Ammon's horn (tissue), 1 donor: ENCODE data around the gene AP1M1.

Experiments
- DNase-seq: peaks from one replicate; pipeline ENCODE4 v3.0.0-alpha.2; 2016; ENCODE audit warnings: low spot score

AP1M1 gene

DNA sequence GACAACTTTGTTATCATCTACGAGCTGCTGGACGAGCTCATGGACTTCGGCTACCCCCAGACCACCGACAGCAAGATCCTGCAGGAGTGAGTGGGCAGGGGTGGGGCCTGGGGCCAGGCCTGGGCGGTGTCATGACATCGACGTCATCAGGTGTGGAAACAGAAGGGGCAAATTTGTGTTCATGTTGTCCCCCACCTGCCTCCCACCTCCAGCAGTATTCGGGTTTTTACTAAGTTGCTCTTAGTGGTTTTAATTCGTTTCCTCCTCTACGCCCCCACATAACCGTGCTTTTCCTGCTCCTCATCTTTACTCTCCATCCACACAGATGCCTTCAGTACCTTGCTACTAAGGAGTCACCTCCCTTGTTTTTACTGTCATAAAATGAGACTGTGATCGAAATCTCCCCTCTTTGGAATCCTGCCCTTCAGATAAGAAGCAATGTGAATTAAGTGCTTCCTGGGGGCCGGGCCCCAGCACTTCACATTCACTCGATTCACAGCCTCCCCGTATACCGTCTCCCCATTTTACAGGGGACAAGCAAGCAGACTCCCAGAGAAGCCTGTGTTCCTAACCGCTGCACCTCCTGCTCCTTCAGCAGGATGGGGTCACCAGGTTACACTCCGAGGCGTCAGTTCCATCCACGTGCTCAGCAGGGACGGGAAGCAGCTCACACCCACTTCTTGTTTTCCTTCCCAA, 10.5 kb downstream of the AP1M1 start:
- DNase-seq = no peak

DNA sequence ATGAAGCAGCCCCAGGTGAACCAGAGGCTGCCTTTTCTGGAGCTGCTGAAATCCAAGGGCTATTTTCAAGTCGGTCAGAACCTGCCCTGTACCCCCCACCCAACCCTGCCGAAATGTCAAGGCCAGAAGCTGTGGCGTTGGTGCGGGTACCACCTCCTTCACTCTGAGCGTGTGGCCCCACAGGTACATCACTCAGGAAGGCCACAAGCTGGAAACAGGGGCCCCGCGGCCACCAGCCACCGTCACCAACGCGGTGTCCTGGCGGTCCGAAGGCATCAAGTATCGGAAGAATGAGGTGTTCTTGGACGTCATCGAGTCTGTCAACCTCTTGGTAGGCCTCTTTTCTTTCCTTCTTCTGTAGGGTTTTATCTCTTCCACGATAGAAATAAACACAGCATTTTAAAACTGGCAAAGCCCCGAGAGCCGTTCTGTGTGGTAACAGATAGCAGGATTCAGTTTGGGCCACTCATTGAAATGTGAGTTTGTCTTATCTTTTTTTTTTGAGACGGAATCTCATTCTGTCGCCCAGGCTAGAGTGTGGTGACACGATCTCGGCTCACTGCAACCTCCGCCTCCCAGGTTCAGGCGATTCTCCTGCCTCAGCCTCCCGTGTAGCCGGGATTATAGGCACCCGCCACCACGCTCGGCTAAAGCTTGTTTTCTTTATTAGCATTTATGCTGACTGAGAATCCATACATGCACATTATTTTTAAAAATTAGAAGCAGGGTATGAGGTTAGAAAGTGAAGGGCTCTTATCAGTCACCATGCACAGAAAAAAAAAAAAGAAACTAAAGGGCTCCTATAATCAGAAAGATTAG, 11.3 kb downstream of the AP1M1 start:
- no peak for DNase-seq

DNA sequence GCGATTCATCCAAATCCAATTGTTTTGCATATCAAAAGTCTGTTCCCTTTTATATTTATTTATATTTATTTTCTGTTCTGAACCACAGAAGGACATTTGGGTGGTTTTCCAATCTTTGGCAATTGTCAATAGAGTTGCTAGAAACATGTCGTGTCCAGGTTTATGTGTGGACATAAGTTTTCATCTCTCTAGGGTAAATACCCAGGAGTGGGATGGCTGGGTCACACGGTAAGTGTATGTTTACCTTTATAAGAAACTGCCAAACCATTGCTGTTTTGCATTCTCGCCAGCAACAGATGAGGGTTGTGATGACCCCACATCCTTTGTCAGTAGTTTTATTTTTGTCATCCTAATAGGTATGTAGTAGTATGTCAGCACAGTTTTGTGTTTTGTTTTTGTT, 12.5 kb downstream of the AP1M1 start:
- DNase-seq = no peak

DNA sequence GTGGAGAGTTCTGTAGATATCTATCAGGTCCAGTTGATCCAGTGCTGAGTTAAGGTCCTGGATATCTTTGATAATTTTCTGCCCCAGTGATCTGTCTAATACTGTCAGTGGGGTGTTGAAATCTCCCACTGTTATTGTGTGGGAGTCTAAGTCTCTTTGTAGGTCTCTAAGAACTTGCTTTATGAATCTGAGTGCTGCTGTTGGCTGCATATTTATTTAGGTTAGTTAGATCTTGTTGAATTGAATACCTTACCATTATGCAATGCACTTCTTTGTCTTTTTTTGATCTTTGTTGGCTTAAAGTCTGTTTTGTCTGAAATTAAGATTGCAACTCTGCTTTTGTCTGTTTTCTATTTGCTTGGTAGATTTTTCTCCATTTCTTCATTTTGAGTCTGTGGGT, 15.4 kb downstream of the AP1M1 start:
- DNase-seq = no peak

DNA sequence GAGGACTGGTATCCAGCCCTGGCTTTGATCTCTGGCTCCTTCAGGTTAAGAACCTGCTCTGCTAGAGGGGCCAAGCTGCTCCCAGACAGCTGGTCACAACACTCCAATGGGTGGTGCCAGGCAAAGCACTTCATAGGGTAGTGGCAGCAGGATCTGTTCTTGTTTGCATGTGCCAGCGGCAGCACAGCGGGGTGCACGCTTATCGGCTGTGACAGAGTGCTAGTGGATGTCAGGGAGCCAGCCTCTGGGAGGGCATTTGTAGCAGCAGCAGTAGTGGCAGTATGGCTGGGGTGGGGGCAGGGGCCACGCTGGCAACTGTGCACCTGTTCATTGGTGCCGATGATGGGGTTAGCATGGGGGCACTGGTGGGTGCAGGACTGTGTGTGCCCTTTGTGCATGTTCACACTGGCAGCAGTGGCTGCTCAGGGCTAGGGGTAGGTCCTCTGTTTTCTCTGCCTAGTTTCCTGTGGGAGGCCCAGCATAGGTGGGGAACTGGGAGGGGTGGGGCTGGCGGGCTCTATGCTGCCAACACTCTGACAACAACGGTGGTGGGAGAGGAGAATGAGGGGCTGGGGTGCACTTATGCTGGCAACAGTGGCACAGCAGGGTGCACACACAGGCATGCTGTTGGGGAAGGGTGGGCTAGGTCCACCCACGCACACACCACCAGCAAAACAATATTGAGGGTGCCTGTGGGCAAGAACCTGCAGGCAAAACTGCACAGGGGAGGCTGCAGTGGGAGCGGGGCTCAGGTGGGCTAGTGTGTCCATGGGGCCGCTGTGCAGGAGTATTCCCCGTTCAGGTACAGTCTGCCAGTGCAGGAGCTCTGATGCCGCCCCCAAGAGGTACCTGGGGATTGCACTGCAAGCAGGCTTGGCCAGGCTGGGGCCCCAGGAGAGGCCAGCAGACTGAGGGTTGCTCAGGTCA, 19.3 kb downstream of the AP1M1 start:
- no peak for DNase-seq

DNA sequence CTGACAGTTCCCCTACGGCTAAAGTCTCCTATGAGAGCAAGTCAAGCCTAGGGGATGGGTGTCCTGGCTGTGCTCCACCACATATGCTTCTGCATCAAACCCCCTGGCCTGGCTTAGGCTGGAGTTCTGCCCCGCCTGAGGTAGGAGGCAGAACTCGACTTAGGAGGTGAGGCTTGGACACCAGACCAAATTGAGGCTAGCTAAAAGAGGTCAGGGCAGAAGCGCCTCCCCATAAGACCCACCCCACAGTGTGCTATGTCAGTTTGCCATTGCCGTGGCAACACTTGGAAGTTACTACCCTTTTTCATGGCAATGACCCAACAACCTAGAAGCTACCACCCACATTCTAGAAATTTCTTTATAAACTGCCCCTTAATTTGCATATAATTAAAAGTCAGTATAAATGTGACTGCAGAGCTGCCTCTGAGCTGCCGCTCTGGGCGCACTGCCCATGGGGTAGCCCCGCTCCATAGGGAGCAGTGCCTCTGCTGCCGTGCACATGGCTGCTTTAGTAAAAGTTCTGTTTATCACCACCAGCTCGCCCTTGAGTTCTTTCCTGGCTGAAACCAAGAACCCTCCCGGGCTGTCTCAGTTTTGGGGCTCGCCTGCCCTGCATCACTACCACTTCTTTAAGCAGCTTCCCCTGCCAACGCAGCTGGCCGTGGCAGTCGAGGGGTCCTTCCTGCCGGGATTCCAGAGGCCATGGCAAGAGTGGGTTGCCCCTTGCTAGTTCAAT, 20.2 kb downstream of the AP1M1 start:
- no peak for DNase-seq

DNA sequence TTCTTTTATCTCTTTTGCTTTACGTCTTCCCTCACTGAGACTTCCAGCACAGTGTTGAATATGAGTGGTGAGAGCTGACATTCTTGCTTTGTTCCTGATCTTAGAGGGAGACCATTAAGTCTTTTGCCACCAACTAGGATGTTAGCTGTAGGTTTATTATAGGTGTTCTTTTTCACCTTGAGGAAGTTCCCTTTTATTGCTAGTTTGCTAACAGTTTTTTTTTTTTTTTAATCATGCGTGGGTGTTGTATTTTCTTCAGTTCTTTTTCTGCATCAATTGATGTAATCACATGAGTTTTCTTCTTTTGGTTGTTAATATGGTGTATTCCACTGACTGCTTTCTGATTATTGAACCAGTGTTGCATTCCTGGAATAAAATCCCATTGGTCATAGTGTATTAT, 21.1 kb downstream of the AP1M1 start:
- no peak for DNase-seq

DNA sequence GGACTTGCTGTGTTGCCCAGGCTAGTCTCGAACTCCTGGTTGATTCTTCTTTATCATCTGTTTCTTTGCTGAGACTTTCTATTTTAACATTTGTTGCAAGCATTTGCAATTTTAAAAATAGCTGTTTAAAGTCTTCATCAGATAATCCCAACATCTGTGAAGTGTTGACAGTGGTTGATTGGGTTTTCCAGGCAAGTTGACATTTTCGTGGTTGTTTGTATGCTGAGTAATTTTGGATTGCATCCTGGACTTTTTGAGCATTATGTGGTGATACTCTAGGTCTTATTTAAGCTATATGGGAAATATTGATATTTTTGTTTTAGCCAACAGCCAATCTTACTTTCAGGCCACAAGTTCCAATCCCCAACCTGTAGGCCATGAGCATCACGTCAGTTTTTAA, 25.1 kb downstream of the AP1M1 start:
- no peak for DNase-seq

DNA sequence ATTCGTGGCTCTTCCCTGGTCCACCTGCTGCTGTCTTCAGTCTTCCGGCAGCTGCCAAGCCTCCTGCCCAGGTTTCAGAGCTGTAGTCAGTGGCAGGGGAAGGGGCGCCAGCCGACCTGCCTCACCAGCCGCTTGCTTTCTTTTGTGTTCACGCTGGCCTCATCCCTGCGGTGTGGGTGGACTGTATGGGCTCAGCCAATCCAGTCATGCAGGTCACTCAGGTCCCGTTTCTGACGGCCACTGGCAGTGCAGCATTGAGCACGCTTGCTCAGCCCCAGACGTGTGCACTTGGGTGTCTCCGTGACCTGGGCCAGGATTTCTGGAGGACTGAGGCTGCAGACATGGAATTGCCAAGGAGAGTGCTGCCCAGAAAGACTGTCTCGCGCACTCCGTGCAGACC, 26.0 kb downstream of the AP1M1 start:
- DNase-seq = no peak

DNA sequence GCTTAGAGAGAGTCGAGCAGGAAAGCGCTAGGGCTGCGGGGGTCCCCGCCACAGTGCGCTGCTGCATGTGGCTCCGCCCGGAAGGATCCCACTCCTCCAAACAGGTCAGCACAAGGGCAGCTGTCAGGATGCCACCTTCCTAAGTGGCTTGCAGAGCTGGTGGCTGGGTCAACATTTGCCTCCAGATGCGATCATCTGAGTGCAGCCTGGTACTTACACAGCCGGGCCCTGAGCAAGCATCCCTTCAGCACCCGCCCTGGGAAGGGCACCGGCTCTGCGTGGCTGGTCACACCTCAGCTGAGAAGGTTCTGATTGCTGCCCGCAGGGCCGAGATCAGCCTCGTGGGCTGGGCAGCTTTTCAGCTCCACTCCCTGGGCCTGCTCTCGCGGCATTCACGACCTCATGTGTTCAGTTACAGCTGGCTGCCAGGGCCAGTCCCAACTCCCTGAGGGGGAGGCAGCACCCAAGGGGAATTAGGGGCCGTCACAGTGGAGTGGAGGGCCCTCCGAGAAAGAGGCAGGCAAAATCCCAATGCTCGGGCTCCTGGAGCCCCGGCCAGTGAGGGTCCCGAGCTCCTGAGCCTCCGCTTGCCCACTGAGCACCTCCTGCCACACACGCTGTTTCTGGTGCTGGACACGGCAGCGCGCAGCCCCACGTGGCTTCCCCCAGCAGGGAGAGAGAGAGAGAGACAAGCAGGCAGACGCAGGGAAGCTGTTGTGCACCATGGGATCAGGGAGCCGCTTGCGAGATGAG, 26.8 kb downstream of the AP1M1 start:
- no peak for DNase-seq

DNA sequence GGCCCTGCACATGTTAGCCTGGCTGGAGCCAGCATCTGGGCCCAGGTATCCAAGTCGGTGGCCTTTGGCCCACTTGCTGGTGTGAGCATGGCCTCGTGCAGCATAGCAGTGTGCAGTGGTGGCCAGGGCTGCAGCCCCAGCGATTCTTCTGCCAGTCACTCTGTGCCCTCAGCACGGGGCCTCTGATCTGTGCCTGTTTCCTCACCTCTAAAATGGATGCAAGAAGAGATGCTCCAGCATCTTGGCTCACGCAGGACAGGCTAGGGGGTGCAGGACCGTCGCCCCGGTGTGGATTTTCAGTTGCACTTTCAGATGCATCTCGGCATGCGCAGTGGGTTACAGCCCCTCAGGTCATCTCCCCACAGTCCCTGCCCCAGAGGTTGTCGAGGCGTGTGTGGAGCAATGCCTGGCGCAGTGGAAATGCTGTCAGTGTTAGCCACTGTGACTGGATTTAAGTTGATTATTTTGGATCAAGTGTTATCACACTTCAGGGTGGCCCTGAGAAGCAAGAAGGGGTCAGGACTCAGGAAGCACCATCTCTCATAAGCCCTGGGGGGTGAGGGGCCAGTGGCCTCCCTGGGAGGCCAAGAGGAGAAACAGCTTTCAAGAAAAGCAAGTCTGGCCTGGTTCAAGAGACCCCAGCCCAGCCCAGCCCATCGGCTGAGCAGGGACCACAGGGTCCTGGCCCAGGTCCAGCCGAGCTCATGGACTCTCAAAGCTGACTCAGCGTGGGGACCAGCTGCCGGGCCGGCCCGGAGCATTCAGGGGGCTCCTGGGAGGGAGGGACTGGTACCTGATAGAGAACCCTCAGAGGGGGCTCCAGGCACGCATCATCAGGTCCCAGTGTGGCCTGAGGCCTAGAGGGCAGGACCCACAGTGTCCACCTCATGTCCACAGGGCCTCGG, 27.8 kb downstream of the AP1M1 start:
- no peak for DNase-seq

DNA sequence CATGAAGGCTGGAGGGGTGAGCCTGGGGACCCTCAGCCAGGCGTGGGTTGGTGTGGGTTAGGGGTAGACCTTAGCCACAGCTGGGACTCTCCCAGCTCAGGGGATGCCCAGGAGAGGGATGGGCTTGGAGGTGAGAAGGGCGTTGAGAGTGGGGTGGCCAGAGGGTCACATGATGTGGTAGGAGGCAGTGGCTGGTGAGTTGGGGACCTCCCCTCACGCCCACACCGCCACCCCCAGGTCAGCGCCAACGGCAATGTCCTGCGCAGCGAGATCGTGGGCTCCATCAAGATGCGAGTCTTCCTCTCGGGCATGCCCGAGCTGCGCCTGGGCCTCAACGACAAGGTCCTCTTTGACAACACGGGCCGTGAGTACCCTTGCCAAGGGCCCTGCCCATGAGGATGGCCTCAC, 28.5 kb downstream of the AP1M1 start:
- no peak for DNase-seq

DNA sequence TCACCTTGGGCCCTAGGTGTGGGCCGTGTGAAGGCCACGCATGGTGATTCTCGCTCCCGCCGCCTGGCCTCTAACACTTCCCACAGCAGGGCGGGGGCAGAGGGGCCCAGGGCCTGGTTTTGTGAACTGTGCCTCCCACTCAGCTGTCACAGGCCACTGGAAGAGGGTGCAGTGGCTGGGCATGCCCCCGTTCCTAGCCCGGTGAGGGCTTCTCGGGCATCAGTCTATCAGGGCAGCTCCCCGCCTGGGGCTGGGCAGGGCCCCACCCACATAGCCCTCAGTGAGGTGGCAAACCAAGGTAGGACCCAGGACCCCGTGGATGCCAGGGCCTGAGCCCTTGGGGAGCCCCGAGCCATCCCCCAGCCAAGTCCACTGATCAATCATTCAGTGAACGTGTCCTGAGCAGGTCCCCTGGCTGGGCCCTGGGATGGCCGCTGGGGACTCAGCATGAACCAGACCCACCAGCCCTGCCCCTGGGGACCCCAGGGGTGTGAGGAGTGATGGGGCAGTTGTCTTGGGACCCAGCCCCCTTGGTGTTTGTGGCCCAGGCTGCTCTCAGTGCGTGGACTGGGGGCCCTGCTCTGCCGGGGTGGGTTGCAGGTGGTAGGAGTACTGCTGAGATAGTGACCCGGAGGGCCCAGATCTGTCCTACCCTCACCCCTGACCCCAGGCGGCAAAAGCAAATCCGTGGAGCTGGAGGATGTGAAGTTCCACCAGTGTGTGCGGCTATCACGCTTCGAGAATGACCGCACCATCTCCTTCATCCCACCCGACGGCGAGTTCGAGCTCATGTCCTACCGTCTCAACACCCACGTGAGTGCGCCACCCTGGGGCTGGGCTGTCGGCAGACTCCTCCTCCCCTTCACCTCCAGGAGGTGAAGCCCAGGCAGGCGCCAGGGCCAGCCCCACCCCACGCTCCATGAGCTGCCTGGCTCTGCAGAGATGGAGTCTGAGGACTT, 29.4 kb downstream of the AP1M1 start:
- DNase-seq = no peak

DNA sequence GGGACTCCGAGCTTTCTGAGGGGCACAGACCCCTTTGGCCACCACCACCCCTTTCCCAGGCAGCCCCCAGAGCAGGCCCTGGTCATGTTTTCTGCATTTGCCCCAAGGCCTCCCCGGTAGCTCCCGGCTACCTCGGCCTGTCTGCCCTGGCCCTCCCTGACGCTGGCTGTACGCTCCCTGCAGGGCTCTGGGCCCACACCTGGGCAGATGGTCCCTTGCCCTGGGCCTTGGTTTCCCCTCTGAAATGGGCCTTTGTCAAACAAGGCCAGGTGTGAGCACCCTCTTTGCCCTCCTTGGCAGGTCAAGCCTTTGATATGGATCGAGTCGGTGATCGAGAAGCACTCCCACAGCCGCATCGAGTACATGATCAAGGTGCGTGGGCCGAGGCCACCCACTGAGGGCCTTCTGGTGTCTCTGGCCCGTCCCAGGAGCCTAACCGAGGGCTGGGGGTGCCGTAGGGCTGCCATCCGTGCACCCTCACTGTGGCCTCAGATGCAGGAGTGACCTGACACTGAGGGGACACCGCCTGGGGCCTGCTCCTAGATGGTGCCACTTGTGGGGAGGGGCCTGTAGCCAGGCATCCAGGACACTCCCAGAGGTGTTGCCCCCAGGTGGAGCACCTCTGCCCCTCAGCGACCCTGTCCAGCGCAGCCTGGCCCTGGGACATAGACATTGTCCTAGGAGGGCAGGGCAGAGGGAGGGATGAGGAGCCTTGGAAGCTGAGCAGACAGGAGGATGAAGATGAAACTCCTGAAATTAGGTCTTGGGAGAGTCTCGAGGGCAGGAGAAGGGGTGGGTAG, 30.3 kb downstream of the AP1M1 start:
- no peak for DNase-seq

DNA sequence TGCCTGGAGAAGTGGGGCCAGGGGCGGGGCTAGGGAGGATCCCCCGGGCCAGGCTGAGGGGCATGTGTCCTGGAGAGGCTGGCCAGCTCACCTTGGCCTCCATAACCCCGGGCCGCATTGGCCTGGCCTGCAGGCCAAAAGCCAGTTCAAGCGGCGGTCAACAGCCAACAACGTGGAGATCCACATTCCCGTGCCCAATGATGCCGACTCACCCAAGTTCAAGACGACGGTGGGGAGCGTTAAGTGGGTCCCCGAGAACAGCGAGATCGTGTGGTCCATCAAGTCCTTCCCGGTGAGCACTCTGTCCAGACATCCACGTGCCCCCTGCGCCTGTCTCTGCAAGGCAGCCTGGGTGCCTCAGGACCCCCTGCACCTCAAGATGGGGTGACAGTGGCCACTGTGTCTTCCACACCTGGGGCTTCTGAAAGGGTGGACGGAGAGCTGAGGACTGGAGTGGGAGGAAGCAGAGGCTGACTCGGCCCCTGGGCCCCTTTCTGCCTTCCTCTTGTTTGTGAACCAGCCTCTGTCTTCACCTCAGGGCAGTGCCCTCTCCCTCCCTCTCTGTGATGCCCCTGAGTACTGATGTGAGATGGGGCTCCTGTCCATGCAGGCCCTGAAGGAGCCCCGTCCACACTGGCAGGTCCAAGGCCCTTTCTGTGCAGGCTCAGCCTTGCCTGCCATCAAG, 31.1 kb downstream of the AP1M1 start:
- no peak for DNase-seq

DNA sequence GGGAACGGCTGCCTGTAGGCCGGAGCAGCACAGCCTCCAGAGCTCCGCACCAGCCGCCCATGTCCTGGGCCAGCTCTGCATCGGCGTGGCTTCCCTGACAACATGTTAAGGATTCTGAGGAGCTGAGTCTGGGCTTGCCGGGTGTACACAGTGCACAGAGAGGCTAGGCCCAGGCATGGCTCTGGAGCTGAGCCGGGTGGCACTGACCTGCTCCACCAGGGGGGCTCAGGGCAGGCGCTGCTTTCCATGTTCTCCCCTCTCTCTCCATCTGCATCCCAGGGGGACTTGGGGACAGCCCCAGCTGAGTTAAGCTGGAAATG, 31.6 kb downstream of the AP1M1 start:
- DNase-seq = no peak

DNA sequence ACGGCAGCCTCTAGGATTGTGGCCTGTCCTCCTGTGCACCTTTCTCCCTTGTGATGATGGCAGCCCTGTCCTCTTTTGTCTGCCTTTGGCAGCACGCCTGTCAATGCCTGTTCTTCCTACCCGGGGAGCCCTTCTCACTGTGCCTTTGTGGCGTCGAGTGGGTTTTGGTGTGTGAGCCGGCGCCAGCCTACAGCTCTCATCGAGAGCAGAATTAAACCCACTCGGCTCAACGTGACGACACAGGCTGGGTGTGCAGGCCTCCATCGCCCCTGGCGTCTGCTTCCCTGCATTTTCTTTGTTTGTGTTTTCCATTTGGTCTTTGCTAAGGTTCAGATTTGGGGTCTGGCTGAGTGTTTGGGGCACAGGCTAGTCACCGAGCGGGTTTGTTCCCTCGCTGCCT, 34.4 kb downstream of the AP1M1 start:
- no peak for DNase-seq

DNA sequence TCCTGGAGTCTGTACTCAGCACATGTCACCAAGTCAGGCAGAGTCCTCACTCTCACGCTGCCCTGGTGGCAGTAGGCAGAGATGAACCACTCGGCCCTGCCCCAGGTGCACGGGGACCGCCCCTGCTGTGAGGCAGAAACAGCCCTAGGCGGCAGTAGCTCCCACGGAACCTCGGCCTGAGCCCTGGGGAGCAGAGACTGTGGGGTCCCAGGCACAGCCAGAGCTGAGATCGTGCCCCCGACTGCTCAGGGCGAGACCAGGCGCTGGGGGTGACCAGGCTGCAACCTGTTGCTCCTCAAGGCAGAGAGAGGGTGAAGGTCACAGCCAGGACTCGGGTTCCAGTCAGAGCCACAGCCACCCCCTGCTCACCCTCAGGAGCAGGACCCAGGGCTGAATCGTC, 34.9 kb downstream of the AP1M1 start:
- no peak for DNase-seq
